Activated CD4-positive, alpha-beta T cell treated with anti-CD3 and anti-CD28 coated beads for 1 hour (primary cell): Measurements from ENCODE around the gene RGS2.

Source experiments
- DNase-seq: peaks from one replicate; pipeline ENCODE4 v3.0.0-alpha.2; 2020

The RGS2 gene

GRCh38 chr1:192808518-192809306 lies at the start of gene RGS2:
TSS of gene RGS2 (plus strand) at chr1:192809039. CDS start at chr1:192809072, 33 bp downstream.
- peak; percentile 80 for DNase-seq

- no peak for DNase-seq
Measured at GRCh38 chr1:192759104-192759503, 49.7 kb upstream of the RGS2 start.

GRCh38 chr1:192762265-192762664 lies 46.6 kb upstream of the RGS2 start:
- no peak for DNase-seq

- no peak for DNase-seq
Measured at GRCh38 chr1:192763243-192763642, 45.6 kb upstream of the RGS2 start.

GRCh38 chr1:192763756-192764155 lies 45.1 kb upstream of the RGS2 start:
- DNase-seq = no peak

- no peak for DNase-seq
Measured at GRCh38 chr1:192764675-192765074, 44.2 kb upstream of the RGS2 start.

GRCh38 chr1:192766009-192766625 lies 42.7 kb upstream of the RGS2 start:
- no peak for DNase-seq

GRCh38 chr1:192766876-192767275 lies 42.0 kb upstream of the RGS2 start:
- DNase-seq = no peak

- no peak for DNase-seq
Measured at GRCh38 chr1:192767798-192768197, 41.0 kb upstream of the RGS2 start.

GRCh38 chr1:192768463-192768862 lies 40.4 kb upstream of the RGS2 start:
- DNase-seq = no peak

GRCh38 chr1:192771341-192771740 lies 37.5 kb upstream of the RGS2 start:
- no peak for DNase-seq

GRCh38 chr1:192775631-192776030 lies 33.2 kb upstream of the RGS2 start:
- DNase-seq = no peak

- no peak for DNase-seq
Measured at GRCh38 chr1:192776206-192776605, 32.6 kb upstream of the RGS2 start.

- DNase-seq = no peak
Measured at GRCh38 chr1:192776998-192777397, 31.8 kb upstream of the RGS2 start.

GRCh38 chr1:192783791-192784190 lies 25.0 kb upstream of the RGS2 start:
- no peak for DNase-seq

- DNase-seq = no peak
Measured at GRCh38 chr1:192784397-192784796, 24.4 kb upstream of the RGS2 start.

GRCh38 chr1:192786576-192786975 lies 22.3 kb upstream of the RGS2 start:
- DNase-seq = no peak

GRCh38 chr1:192787914-192788585 lies 20.8 kb upstream of the RGS2 start:
- no peak for DNase-seq

- DNase-seq = no peak
Measured at GRCh38 chr1:192789871-192790270, 19.0 kb upstream of the RGS2 start.

GRCh38 chr1:192792628-192793027 lies 16.2 kb upstream of the RGS2 start:
- no peak for DNase-seq

- DNase-seq = no peak
Measured at GRCh38 chr1:192793983-192794767, 14.7 kb upstream of the RGS2 start.

GRCh38 chr1:192794768-192795035 lies 14.1 kb upstream of the RGS2 start:
- DNase-seq = no peak

GRCh38 chr1:192795916-192796618 lies 12.8 kb upstream of the RGS2 start:
- DNase-seq = no peak
